Measurements from ENCODE around the gene ARHGAP5.

ARHGAP5 gene

GRCh38 chr14:32183151-32184058, 106.3 kb downstream of the ARHGAP5 start:
- no peak for TF ChIP-seq CTCF (IDR thresholded peaks at IDR 0.05; ENCODE audit: extremely low read depth, insufficient read depth, missing control alignments)
- no peak for DNase-seq (ENCODE audit: low spot score)
- in situ Hi-C loops (cut with MboI; ENCODE audit: low pct_unique_long_range_greater_than_20kb, low sequenced_read_pairs, unreplicated experiment) = no loop called here

DNA sequence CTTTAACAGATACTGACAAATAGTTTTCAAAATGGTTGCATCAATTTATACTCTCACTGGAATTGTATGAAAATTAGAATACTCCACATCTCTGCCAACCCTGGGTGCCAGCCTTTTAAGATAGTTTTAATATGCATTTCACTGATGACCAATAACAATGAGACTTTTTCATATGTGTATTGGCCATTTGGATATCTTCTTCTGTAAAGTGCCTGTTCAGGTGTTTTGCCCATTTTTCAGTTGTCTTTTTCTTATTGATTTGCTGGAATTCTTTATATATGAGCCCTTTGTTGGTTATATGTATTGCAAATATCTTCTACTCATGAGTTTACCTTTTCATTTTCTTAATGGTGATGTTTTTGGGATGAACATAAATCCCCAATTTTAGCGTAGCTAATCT, 108.0 kb downstream of the ARHGAP5 start:
- no peak for TF ChIP-seq CTCF (IDR thresholded peaks at IDR 0.05; ENCODE audit: extremely low read depth, insufficient read depth, missing control alignments)
- in situ Hi-C loops (cut with MboI; ENCODE audit: low pct_unique_long_range_greater_than_20kb, low sequenced_read_pairs, unreplicated experiment) = no loop called here
- no peak for DNase-seq (ENCODE audit: low spot score)

DNA sequence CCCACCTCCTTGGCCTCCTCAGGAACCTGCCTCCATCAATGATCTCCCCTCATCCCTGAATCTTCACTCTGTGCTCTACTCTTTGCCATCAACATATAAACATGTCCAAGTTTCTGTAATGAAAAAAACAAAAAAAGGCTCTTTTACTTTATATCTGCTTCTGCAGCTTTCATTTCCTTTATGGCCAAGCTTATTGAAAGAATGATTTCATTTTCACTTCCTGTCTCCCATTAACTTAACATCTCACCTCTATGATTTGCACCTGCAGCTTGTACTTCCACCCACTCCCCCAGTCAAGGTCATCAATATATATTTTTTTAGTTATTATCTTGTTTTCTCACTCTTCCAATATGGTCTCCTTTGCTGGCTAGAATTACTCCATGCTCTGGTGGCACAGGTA, 109.1 kb downstream of the ARHGAP5 start:
- no peak for TF ChIP-seq CTCF (IDR thresholded peaks at IDR 0.05; ENCODE audit: extremely low read depth, insufficient read depth, missing control alignments)
- in situ Hi-C loops (cut with MboI; ENCODE audit: low pct_unique_long_range_greater_than_20kb, low sequenced_read_pairs, unreplicated experiment) = no loop called here
- no peak for DNase-seq (ENCODE audit: low spot score)

DNA sequence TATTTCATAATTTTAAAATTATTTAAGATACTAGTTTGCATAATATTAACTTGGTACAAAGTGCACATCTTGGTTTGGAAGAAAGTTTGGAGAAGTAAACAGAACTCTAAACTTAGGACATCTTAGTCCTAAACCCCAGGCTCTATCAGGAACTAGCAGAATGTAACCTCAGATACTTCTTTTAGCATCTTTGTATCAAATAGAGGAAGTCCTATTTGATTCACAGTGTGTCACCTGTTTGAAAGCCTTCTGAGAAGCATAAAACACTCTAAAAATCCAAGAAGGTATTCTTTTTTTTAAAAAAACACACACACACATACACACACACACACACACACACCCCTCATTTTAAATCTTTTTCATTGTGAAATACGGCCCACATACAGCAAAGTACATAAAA, 112.7 kb downstream of the ARHGAP5 start:
- in situ Hi-C loops (cut with MboI; ENCODE audit: low pct_unique_long_range_greater_than_20kb, low sequenced_read_pairs, unreplicated experiment) = no loop called here
- DNase-seq (ENCODE audit: low spot score) = no peak

GRCh38 chr14:32190673-32191072, 113.6 kb downstream of the ARHGAP5 start:
- TF ChIP-seq CTCF (IDR thresholded peaks at IDR 0.05; ENCODE audit: extremely low read depth, insufficient read depth, missing control alignments) = no peak
- in situ Hi-C loops (cut with MboI; ENCODE audit: low pct_unique_long_range_greater_than_20kb, low sequenced_read_pairs, unreplicated experiment) = no loop called here
- no peak for DNase-seq (ENCODE audit: low spot score)

More for the DNA sequence above, 112.7 kb downstream of the ARHGAP5 start:
- TF ChIP-seq CTCF (IDR thresholded peaks at IDR 0.05; ENCODE audit: extremely low read depth, insufficient read depth, missing control alignments) = no peak

DNA sequence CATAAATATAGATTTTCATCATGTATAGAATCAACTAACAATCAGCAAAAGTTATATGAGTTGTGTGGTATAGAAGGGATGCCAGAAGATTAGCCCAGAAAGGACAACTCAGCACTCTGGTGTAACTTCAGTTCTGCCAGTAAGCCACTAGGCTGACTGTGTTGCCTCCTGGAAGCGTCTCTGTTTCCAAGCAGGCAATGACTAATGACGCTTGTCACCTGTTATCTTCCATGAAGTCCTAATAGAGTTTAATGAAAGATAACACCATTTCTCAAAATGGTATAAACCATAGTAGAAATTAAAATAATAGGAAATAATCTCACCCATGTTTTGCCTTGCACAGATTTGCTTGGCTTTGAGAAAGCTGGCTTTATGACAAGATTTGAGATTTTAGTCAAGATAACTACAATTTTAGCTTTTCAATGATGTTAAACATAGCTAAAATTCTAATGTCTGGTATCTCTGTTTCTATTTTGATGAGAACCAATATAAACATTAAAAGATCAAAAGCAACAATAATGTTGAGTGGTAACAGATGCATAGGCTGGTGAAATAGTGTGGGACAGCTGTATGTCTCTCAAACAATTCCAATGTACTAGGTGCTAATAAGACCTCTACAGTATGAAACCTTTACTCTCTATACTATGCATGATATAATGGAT, 115.7 kb downstream of the ARHGAP5 start:
- in situ Hi-C loops (cut with MboI; ENCODE audit: low pct_unique_long_range_greater_than_20kb, low sequenced_read_pairs, unreplicated experiment) = no loop called here
- no peak for TF ChIP-seq CTCF (IDR thresholded peaks at IDR 0.05; ENCODE audit: extremely low read depth, insufficient read depth, missing control alignments)
- DNase-seq (ENCODE audit: low spot score) = no peak
